Measurements from ENCODE around the gene STX8. TPM values are rescaled to one million over a fixed set of nuclear protein-coding genes. Genes with fewer than 3 reads are reported as not detected.

The STX8 gene
- total RNA-seq, 2 experiments from 2014 or later = 75.2 to 75.8 TPM

DNA sequence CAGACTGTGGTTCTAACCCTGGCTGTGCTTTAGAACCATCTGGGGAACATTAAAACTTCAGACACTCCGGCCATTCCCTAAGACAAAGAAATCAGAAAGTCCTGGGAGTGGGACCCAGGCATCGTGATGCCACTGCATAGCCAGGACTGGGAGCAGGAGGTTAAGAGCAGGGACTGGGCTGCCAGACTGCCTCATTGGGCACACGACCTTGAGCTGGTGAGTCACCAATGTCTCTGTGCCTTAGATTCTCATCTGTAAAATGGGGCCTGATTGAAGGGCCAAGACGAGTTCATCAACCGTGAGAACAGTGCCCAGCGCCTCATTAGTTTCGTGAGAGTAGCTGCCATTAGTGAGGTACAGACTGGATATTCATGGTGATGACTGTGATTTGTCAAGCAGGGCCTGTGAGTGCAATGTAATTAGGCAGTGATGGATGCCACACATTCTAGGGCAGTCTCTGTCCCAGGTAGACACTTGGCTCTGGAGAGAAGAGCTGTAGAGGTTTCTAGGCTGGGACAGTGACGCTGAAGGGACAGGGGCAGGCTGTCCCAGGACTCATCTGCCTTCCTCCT is 357.5 kb downstream of the STX8 start:
- CTCF ChIA-PET = no interaction called here
- Mint-ChIP-seq H3K4me3 (no peak overlapping the region), H3K36me3 (peaks cover 12% of the 10 kb centered on the region), H3K9me3 (peaks cover 22% of the 10 kb centered on the region), H3K4me1 (ENCODE audit: low read depth) (no peaks in the 10 kb centered on the region), H3K27ac (no peak overlapping the region), H3K27me3 (peaks cover 5% of the 10 kb centered on the region)
- DNase-seq = no peak
- intact Hi-C loops (cut with micrococcal nuclease) = no loop called here
- POLR2A ChIA-PET = no interaction called here

DNA sequence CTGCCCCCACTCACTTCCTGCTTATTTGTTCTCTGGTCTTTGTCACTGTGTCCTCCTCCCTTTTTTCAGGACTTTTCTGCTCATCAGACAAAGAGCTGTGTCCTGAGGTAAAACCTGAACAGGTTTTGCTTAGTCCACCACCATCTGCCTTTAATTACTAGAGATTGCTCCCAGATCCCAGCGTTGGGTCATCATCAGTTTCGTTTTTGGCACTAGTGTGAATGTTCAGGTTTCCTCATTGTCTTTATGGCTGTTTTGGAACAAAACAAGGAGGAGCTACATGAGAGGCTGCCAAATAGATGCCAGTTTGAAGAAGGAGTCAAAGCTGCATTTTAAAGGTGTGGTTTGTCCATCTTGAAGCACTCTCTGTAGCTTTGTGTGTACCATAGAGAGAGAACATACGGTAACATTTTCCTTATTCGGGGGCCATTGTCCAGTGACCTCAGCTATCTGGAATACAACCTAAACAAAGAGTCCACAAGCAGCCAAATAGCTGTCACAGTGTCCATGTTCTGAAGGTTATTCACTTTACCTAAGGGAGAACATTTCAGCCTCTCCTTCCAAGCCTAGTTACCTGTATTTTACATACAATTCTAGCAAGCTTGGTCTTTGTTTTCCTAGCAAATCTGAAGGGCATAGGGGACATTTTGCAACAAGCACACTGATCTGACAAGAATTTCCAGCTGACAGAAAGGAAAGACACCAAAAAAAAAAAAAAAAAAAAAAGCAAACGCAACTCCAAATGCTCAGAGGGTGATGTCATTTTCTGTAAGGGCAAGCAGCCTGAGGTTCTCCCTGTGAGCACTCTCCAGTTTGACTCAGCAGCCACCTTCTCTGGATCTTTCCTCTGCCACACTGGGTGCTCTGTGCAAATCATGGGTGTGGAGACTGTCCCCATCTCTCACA is 358.2 kb downstream of the STX8 start:
- no peak overlapping the region for H3K27ac Mint-ChIP-seq
- peaks cover 22% of the 10 kb centered on the region for H3K9me3 Mint-ChIP-seq
- peaks cover 12% of the 10 kb centered on the region for H3K36me3 Mint-ChIP-seq
- no peak for DNase-seq
- no peaks in the 10 kb centered on the region for H3K4me1 Mint-ChIP-seq (ENCODE audit: low read depth)
- CTCF ChIA-PET = no interaction called here
- intact Hi-C loops (cut with micrococcal nuclease) = no loop called here
- H3K27me3 Mint-ChIP-seq = peaks cover 5% of the 10 kb centered on the region
- POLR2A ChIA-PET = no interaction called here
- H3K4me3 Mint-ChIP-seq = no peak overlapping the region

DNA sequence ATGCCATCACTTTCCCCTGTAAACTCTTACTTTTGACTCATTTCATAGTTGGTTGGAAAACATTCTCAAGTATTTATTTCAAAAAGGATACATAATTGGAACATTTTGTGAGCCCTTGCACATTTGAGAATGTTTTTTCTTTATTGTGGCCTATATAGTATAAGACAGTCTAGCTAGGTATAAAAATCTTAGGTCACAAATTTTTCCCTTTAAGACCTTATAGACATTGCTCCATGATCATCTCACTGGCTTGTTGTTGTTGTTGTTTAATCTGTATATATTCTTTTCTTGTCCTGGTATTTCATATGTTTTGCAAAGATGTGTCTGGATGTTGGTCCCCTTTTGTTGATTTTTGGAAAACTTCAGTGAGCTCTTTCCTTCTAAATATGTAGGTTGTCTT is 360.2 kb downstream of the STX8 start:
- no peak for DNase-seq
- ChIA-PET POLR2A (no interaction called here), CTCF (interaction anchor here (0.6 kb wide), 1 partner anchor 429 kb away, joined by 3 read pairs; no protein-coding TSS in a partner anchor)
- no peaks in the 10 kb centered on the region for H3K4me1 Mint-ChIP-seq (ENCODE audit: low read depth)
- peaks cover 22% of the 10 kb centered on the region for H3K9me3 Mint-ChIP-seq
- intact Hi-C loops (cut with micrococcal nuclease) = no loop called here
- peaks cover 12% of the 10 kb centered on the region for H3K36me3 Mint-ChIP-seq
- H3K4me3 Mint-ChIP-seq = no peak overlapping the region
- peaks cover 5% of the 10 kb centered on the region for H3K27me3 Mint-ChIP-seq
- H3K27ac Mint-ChIP-seq = no peak overlapping the region

DNA sequence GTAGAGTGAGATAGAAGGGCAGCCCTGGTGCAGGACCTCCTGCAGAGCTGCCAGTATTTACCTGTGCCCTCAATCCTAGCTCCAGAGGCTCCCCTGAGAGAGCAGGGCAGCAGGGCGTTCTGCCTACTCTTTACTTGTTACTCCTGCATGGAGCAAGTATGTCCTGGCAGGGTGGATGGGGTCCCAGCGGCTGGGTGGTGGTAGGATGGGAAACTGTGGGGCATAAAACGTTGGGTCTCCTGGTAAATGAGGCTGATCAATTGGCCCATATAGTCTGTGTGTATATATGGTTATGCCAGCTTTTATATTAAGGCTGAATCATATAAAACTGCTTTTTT is 362.3 kb downstream of the STX8 start:
- POLR2A ChIA-PET = no interaction called here

DNA sequence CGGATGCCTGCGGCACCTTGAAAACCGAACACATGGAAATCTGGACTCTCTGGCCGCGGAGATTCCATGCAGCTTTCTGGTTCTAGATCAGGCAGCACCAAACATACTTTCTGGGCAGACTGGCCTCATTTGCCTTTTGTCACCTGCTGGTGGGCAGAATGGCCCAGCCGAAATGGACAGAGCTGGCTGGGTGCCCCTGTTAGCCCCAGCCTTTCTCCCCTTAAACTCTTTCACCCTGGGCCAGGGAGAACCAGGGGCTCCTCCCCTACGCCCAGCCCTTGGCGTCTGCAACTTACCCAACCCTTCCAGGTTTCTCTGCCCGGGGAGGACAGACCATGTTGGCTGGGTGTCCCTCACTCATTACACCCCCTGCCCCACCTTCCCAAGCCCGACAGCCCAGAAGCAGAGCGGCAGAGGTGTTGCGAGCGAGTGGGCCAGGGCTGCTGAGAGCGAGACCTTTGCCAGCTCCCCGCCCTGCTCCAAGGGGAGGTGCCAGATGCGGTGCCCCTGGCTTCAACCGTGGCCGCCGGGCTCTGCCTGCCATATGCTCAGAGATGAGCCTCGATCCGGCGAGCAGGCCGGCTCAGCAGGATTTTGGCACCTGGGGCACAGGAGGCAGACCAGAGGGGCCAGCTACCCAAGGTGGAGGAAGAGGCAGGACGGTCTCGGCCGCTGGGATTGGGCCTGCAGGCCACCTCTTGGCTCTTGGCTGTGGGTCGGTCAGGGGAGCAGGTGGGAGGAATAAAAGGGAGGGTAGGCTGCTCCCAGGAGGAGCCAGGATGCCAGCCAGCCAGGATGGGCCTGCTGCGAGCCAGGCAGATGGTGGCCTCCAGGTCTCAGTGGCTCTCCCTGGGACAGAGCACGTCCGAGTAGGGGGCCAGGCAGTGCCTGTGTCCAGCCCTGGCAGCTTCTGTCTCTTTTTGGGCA is 363.0 kb downstream of the STX8 start:
- Mint-ChIP-seq H3K9me3 (peaks cover 22% of the 10 kb centered on the region), H3K27ac (no peak overlapping the region), H3K36me3 (peaks cover 12% of the 10 kb centered on the region), H3K4me3 (no peak overlapping the region), H3K27me3 (peaks cover 5% of the 10 kb centered on the region), H3K4me1 (ENCODE audit: low read depth) (no peaks in the 10 kb centered on the region)
- intact Hi-C loops (cut with micrococcal nuclease) = no loop called here
- CTCF ChIA-PET = no interaction called here
- POLR2A ChIA-PET = no interaction called here
- no peak for DNase-seq

More for the DNA sequence above, 362.3 kb downstream of the STX8 start:
- DNase-seq = no peak
- peaks cover 12% of the 10 kb centered on the region for H3K36me3 Mint-ChIP-seq
- peaks cover 5% of the 10 kb centered on the region for H3K27me3 Mint-ChIP-seq
- H3K4me3 Mint-ChIP-seq = no peak overlapping the region
- H3K27ac Mint-ChIP-seq = no peak overlapping the region
- CTCF ChIA-PET = no interaction called here
- H3K9me3 Mint-ChIP-seq = peaks cover 22% of the 10 kb centered on the region
- H3K4me1 Mint-ChIP-seq (ENCODE audit: low read depth) = no peaks in the 10 kb centered on the region
- intact Hi-C loops (cut with micrococcal nuclease) = no loop called here

DNA sequence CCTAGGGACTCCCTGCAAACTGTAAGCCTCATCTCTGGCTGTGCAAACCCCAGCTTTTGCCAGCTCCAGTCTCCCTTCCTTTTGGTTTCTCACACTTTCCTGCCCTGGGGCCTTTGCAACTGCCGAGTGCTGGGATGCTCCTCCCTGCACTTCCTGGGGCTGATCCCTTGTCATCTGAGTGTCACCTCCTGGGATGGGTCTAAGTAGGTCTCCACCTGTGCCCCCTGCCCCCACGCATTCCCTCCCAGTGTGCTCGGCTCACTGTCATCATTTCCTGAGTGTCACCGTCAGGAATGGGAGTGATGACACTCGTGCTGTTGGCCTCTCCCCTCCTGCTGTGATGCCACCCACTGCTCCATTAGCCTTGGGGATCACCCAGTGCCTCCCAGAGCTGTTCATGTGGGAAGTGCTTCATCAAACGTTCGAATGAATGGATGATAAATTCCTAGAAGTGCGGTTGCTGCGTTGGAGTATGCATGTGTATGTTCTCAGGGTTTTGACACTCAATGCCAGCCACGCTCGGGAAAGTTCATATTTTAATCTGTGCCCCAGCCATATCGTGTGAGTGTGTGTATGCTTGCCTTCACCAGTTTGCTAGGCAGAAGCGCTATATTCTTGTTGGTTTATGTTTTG is 364.4 kb downstream of the STX8 start:
- no peak overlapping the region for H3K4me3 Mint-ChIP-seq
- POLR2A ChIA-PET = no interaction called here

DNA sequence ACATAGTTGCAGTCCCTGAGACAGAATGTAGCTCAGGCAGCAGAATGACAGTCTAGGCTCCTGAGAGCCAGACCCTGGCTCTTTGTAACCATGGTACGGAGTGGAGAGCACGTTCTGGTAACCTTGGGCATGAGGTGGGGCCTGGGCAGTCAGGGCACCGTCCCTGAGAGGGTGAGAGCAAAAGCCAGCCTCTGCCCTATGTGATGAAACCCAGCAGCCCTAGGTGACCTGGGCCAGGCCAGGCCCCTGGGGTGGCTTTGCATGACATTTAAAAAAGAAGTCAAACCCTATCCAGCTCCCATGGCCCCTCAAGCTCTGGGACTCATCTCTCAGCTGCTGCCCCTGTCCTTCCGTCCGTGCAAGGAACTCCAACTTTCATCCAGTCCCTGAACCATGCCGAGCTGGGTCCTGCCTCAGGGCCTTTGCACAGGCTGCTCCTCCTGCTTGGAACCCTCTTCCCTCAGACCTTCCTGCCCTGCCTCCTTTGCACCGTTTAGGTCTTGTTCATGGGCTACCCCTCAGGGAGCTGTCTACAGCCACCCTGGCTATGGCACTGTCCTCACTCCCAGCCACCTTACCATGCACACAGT is 365.7 kb downstream of the STX8 start:
- no peak for DNase-seq
- no peaks in the 10 kb centered on the region for H3K4me1 Mint-ChIP-seq (ENCODE audit: low read depth)
- intact Hi-C loops (cut with micrococcal nuclease) = no loop called here
- H3K27ac Mint-ChIP-seq = no peak overlapping the region
- H3K4me3 Mint-ChIP-seq = no peak overlapping the region
- H3K27me3 Mint-ChIP-seq = peaks cover 2% of the 10 kb centered on the region
- ChIA-PET POLR2A (no interaction called here), CTCF (interaction anchor here (0.6 to 1.3 kb wide), 3 partner anchors 15 to 1518 kb away, joined by 4 to 5 read pairs (median 4); no protein-coding TSS in a partner anchor)
- H3K36me3 Mint-ChIP-seq = no peaks in the 10 kb centered on the region
- peaks cover 1% of the 10 kb centered on the region for H3K9me3 Mint-ChIP-seq

More for the DNA sequence above, 364.4 kb downstream of the STX8 start:
- H3K27ac Mint-ChIP-seq = no peak overlapping the region
- no peaks in the 10 kb centered on the region for H3K4me1 Mint-ChIP-seq (ENCODE audit: low read depth)
- CTCF ChIA-PET = interaction anchor here (1.3 kb wide), 1 partner anchor 80 kb away, joined by 5 read pairs; no protein-coding TSS in a partner anchor
- peaks cover 3% of the 10 kb centered on the region for H3K27me3 Mint-ChIP-seq
- intact Hi-C loops (cut with micrococcal nuclease) = no loop called here
- H3K36me3 Mint-ChIP-seq = peaks cover 9% of the 10 kb centered on the region
- no peak for DNase-seq
- H3K9me3 Mint-ChIP-seq = peaks cover 14% of the 10 kb centered on the region

DNA sequence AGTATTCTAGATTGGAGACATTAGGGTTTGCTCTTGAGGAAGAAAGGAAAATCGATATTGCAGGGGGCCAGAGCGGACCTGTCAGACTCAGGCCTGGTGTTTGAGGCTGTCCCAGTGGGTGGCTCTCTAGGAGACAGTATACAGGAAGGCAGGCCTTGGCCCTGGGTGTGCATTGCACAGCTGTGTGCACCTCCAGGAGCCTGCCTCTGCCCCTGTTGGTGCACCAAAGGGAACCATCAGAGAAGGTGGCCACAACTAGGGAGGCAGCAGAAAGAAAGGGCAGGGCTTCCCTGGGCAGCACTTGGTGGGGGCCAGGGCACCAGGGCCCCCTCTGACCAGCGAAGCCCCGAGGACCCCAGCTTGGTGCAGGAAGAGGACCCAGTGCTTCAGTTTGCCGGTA is 366.3 kb downstream of the STX8 start:
- H3K36me3 Mint-ChIP-seq = no peaks in the 10 kb centered on the region
- H3K27me3 Mint-ChIP-seq = peaks cover 2% of the 10 kb centered on the region
- H3K4me3 Mint-ChIP-seq = no peak overlapping the region
- ChIA-PET CTCF (no interaction called here), POLR2A (no interaction called here)
- DNase-seq = no peak
- intact Hi-C loops (cut with micrococcal nuclease) = no loop called here
- no peaks in the 10 kb centered on the region for H3K9me3 Mint-ChIP-seq
- H3K27ac Mint-ChIP-seq = no peak overlapping the region
- no peaks in the 10 kb centered on the region for H3K4me1 Mint-ChIP-seq (ENCODE audit: low read depth)

DNA sequence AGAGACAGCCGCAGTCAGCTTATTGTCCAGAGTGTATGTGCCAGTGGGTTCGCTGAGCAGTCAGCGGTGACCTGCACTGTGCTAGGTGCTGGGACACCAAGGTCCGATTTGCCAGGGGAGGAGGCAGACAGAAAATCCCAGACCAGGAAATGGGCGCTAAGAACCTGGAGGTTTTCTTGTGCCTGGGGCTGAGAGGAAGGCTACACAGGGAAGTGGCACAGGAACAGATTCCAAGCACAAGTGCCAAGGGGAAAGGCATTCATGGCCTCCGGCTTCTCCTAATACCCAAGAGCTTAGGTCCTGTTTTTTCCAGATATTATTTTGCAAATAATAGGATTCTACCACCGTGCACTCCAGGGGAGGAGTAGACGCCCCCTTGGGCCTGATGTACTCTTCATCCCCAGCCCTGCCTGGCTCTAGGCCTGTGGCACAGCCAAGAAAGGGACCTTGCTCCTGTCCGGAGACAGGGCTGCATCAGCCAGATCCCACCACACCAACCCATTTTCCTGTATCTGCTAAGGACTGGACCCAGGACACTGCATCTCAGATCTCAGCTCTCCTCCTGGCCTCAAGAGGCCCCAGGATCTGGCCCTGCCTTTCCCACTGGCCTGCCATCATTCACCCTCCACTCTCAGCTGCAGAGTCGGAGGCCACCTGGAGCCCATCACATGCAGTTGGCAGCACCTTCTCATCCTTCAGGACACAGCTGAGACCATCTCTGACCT is 367.1 kb downstream of the STX8 start:
- H3K27ac Mint-ChIP-seq = no peak overlapping the region
- peaks cover 2% of the 10 kb centered on the region for H3K27me3 Mint-ChIP-seq
- no peaks in the 10 kb centered on the region for H3K36me3 Mint-ChIP-seq
- ChIA-PET CTCF (no interaction called here), POLR2A (no interaction called here)
- intact Hi-C loops (cut with micrococcal nuclease) = no loop called here
- H3K4me1 Mint-ChIP-seq (ENCODE audit: low read depth) = no peaks in the 10 kb centered on the region
- no peak for DNase-seq
- no peaks in the 10 kb centered on the region for H3K9me3 Mint-ChIP-seq
- H3K4me3 Mint-ChIP-seq = no peak overlapping the region

DNA sequence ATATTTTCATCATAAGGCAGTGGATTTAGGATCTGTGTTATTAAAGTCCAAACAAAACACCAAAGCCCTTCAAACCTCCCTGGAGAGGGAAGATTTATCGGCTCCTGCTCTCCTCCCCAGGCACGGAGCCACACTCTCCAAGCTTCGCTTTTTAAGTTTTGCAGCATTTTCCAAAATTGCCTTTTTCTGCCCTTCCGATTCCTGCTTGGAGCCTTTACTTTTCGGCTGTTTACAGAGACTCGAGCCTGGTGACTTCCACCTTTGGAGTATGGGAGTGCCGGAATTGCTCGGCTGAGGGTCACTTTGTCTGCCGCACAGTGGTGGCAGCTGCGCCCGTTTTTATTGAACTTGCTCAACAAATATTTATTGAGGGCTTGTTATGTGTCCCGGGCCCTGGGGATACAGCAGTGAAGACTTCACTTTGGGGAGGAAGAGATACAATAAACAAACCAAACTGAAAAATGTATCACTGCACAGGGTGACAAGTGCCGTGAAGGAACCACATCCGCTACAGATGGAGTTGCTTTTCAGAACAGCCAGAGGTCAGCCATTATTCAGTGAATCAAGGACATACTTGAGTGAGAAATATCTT is 368.8 kb downstream of the STX8 start:
- H3K27me3 Mint-ChIP-seq = peaks cover 4% of the 10 kb centered on the region
- ChIA-PET CTCF (interaction anchor here (0.6 to 1.4 kb wide), 2 partner anchors 85 to 87 kb away, joined by 3 read pairs; no protein-coding TSS in a partner anchor), POLR2A (no interaction called here)
- no peak overlapping the region for H3K27ac Mint-ChIP-seq
- H3K4me3 Mint-ChIP-seq = no peak overlapping the region
- intact Hi-C loops (cut with micrococcal nuclease) = no loop called here
- H3K9me3 Mint-ChIP-seq = no peaks in the 10 kb centered on the region
- no peaks in the 10 kb centered on the region for H3K36me3 Mint-ChIP-seq
- DNase-seq = no peak
- no peaks in the 10 kb centered on the region for H3K4me1 Mint-ChIP-seq (ENCODE audit: low read depth)

DNA sequence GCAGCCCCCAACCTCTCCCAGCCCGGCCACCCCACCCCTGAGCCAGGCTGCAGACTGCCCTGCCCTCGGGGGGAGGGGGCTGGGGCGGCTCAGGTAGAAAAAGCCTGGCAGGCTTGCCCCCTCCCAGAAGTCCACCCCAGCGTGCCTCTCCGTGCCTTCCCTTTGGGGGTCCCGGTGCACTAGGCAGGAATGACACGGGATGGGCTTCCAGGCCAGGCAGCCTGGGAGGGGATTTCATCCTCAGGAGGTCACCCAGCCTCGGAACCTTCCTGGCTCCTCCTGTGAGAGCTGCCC is 369.3 kb downstream of the STX8 start:
- POLR2A ChIA-PET = no interaction called here
- Mint-ChIP-seq H3K27me3 (peaks cover 5% of the 10 kb centered on the region), H3K9me3 (no peaks in the 10 kb centered on the region), H3K36me3 (no peaks in the 10 kb centered on the region), H3K27ac (no peak overlapping the region), H3K4me1 (ENCODE audit: low read depth) (no peaks in the 10 kb centered on the region), H3K4me3 (no peak overlapping the region)
- DNase-seq = no peak
- intact Hi-C loops (cut with micrococcal nuclease) = no loop called here
- CTCF ChIA-PET = interaction anchor here (0.6 to 1.4 kb wide), 2 partner anchors 85 to 87 kb away, joined by 3 read pairs; no protein-coding TSS in a partner anchor

Data from activated CD4-positive, alpha-beta memory T cell treated with anti-CD3 and anti-CD28 coated beads for 36 hours (primary cell).